Measurements from ENCODE around the gene CDC42EP2. TPM values are rescaled to one million over a fixed set of nuclear protein-coding genes. Genes with fewer than 3 reads are reported as not detected.
A peak's percentile ranks its signal among the peaks of the same experiment; 100 is the strongest.

Gene CDC42EP2
- total RNA-seq, 2 experiments from 2014 or later = 1.7 TPM; not detected in 1

DNA sequence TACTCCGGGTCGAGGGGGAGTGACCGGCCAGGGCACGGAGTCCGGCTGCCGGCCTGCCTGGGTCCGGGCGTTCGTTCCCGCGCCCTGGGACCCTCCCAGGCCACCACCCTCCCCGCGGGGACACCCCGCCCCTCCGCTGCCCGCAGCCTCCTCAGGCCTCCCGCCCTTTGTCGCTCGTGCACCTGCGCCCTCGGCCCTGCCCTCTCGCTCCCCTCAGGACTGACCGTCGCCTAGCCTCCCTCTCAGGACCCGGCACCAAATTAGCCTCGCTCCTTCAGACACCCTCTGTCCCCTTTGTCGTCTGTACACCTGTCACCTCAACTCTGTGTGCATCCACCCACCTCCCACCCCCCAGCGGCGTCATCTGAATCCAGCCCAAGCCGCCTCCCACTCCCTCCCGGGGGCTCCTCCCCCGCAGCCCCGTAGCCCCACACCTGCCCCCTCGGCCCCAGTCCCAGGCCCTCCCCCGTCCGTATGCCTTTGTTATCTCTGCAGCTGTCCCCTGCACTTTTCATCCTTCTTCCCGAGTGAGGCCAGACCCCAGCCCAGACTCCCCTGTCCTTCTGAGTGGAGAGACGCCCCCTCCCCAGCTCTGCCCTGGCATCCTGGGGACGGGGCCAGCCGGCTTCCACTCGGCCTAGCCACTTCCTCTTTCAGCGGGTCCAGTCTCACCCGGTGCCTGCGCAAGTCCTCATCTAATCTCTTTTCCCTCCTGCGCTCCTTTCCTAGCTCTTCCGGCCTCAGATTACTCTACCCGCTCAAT, 40.5 kb downstream of the CDC42EP2 start:
- no peak for TF ChIP-seq CTCF (conservative IDR thresholded peaks at IDR 0.05; ENCODE audit: low read length)
- TF ChIP-seq EZH2phosphoT487 (IDR thresholded peaks at IDR 0.05; ENCODE audit: borderline replicate concordance, low read depth, low read length) = no peak
- Histone ChIP-seq H3K4me2 (ENCODE audit: low read length) (peak overlapping the region; percentile 84), H3K4me1 (ENCODE audit: insufficient read depth, low read length, poor library complexity, severe bottlenecking) (peaks cover 10% of the 10 kb centered on the region), H3K27ac (ENCODE audit: low read depth, low read length, poor library complexity, severe bottlenecking) (no peak overlapping the region), H3K9me3 (ENCODE audit: low read length) (no peaks in the 10 kb centered on the region), H3K9me2 (ENCODE audit: insufficient read depth, low read length) (no peaks in the 10 kb centered on the region), H2AFZ (ENCODE audit: low read length) (peak overlapping the region; percentile 76), H3K4me3 (ENCODE audit: low read depth, low read length, poor library complexity, severe bottlenecking) (peak overlapping the region; percentile 73), H3K36me3 (ENCODE audit: insufficient read depth, low read length) (peaks cover 29% of the 10 kb centered on the region), H3K79me2 (ENCODE audit: insufficient read depth, low read depth, low read length) (no peaks in the 10 kb centered on the region), H4K20me1 (ENCODE audit: insufficient read depth, low read length) (no peaks in the 10 kb centered on the region)
- ChIA-PET CTCF (ENCODE audit: unreplicated experiment) (interaction anchor here (0.9 kb wide), 1 partner anchor 22 kb away, joined by 5 read pairs; the partner anchor contains the start of gene DPF2), POLR2A (interaction anchor here (1.4 kb wide), 1 partner anchor 22 kb away, joined by 4 read pairs; the partner anchor contains the start of gene DPF2)
- DNase-seq (ENCODE audit: low spot score) = peak; percentile 57
- intact Hi-C loops (cut with micrococcal nuclease; ENCODE audit: unreplicated experiment) = no loop called here
- BruUV-seq (replicated peaks) = no TSS peak

DNA sequence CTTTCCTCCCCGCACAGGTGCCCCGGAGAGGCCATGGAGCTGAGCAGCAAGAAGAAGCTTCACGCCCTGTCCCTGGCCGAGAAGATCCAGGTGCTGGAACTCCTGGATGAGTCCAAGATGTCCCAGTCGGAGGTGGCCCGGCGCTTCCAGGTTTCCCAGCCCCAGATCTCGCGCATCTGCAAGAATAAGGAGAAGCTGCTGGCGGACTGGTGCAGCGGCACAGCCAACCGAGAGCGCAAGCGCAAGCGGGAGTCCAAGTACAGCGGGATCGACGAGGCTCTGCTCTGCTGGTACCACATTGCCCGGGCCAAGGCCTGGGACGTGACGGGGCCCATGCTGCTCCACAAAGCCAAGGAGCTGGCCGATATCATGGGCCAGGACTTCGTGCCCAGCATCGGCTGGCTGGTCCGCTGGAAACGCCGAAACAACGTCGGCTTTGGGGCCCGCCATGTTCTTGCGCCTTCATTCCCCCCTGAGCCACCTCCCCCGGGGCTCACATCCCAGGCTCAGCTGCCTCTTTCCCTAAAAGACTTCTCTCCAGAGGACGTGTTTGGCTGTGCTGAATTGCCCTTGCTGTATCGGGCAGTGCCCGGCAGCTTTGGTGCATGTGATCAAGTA, 41.2 kb downstream of the CDC42EP2 start:
- Histone ChIP-seq H3K79me2 (ENCODE audit: insufficient read depth, low read depth, low read length) (no peaks in the 10 kb centered on the region), H4K20me1 (ENCODE audit: insufficient read depth, low read length) (no peaks in the 10 kb centered on the region), H2AFZ (ENCODE audit: low read length) (no peak overlapping the region), H3K27ac (ENCODE audit: low read depth, low read length, poor library complexity, severe bottlenecking) (no peak overlapping the region), H3K9me3 (ENCODE audit: low read length) (no peaks in the 10 kb centered on the region), H3K4me1 (ENCODE audit: insufficient read depth, low read length, poor library complexity, severe bottlenecking) (peaks cover 10% of the 10 kb centered on the region), H3K4me2 (ENCODE audit: low read length) (peak overlapping the region; percentile 84), H3K36me3 (ENCODE audit: insufficient read depth, low read length) (peaks cover 22% of the 10 kb centered on the region), H3K4me3 (ENCODE audit: low read depth, low read length, poor library complexity, severe bottlenecking) (peak overlapping the region; percentile 73), H3K9me2 (ENCODE audit: insufficient read depth, low read length) (no peaks in the 10 kb centered on the region)
- ChIA-PET POLR2A (interaction anchor here (1.4 kb wide), 1 partner anchor 22 kb away, joined by 4 read pairs; the partner anchor contains the start of gene DPF2), CTCF (ENCODE audit: unreplicated experiment) (interaction anchor here (0.9 kb wide), 1 partner anchor 22 kb away, joined by 5 read pairs; the partner anchor contains the start of gene DPF2)
- intact Hi-C loops (cut with micrococcal nuclease; ENCODE audit: unreplicated experiment) = no loop called here
- DNase-seq (ENCODE audit: low spot score) = no peak
- no TSS peak for BruUV-seq (replicated peaks)
- TF ChIP-seq CTCF (conservative IDR thresholded peaks at IDR 0.05; ENCODE audit: low read length) = no peak
- no peak for TF ChIP-seq EZH2phosphoT487 (IDR thresholded peaks at IDR 0.05; ENCODE audit: borderline replicate concordance, low read depth, low read length)

All from OCI-LY7 (cell line).